T-cell (primary cell): ENCODE results near the gene CFAP410. TPM values are rescaled to one million over a fixed set of nuclear protein-coding genes. Genes with fewer than 3 reads are reported as not detected.

Experiments
- ATAC-seq, 4 experiments: fragments of 200-7000 bp in 3 of 4; fragments of 150-1000 bp in 1 of 4; cut with Tn5 transposase; replicated peaks in 1 of 4; 1 replicate in 3 of 4; 2 replicates in 1 of 4; pipeline ENCODE4 v1.10.0; 2021; ENCODE audit warnings: moderate library complexity in 3 of 4, mild to moderate bottlenecking in 2 of 4, moderate number of reproducible peaks in 1 of 4
- CTCF ChIA-PET, 2 donors: fragments of 300-600 bp; sonication (Branson Sonifier 250); formaldehyde crosslinking; loops; one replicate each; lab custom pipeline; 2022; ENCODE audit warnings: antibody characterized with exemption in 2 of 2; lab: Charles Lee
- POLR2A ChIA-PET, 2 donors: fragments of 300-600 bp; sonication (Branson Sonifier 250); formaldehyde crosslinking; loops; one replicate each; lab custom pipeline; 2022; ENCODE audit warnings: antibody characterized with exemption in 2 of 2; lab: Charles Lee
- DNase-seq, 35 experiments: peaks; one replicate each; pipeline versions ENCODE4 v3.0.0 to v3.0.0-alpha.2; 2013 to 2023
- H3K27ac ChIP-seq: one replicate; pipeline ENCODE4 v1.5.1; 2013; ENCODE audit warnings: low read length
- H3K27me3 ChIP-seq, 2 experiments: replicated peaks in 1 of 2; 1 replicate in 1 of 2; 2 replicates in 1 of 2; pipeline versions ENCODE4 v1.6.1 to v1.7.0; 2013; ENCODE audit warnings: low read length in 1 of 2, mixed read lengths in 1 of 2; ENCODE audit not compliant: control insufficient read depth in 2 of 2, insufficient read depth in 2 of 2; ENCODE audit errors: extremely low read depth in 1 of 2
- H3K36me3 ChIP-seq, 2 donors: 1 replicate in 1 of 2; 2 replicates in 1 of 2; pipeline versions ENCODE4 v1.6.1 to v1.7.0; 2013; ENCODE audit warnings: low read length in 1 of 2; ENCODE audit not compliant: control insufficient read depth in 2 of 2, insufficient read depth in 1 of 2; ENCODE audit errors: extremely low read depth in 1 of 2
- H3K4me1 ChIP-seq, 2 experiments: 1 replicate in 1 of 2; 2 replicates in 1 of 2; pipeline versions ENCODE4 v1.6.1 to v1.7.0; 2013; ENCODE audit warnings: low read length in 2 of 2, mixed read lengths in 1 of 2; ENCODE audit not compliant: insufficient read depth in 2 of 2, control insufficient read depth in 1 of 2; ENCODE audit errors: extremely low read depth in 1 of 2
- H3K4me3 ChIP-seq, 2 donors: 1 replicate in 1 of 2; 2 replicates in 1 of 2; pipeline versions ENCODE4 v1.5.1 to v1.7.0; 2013; ENCODE audit warnings: mild to moderate bottlenecking in 2 of 2, low read length in 1 of 2, moderate library complexity in 1 of 2; ENCODE audit not compliant: control insufficient read depth in 1 of 2; ENCODE audit errors: extremely low read depth in 1 of 2
- H3K9me3 ChIP-seq: 2 replicates; pipeline ENCODE4 v1.7.0; 2013
- H3K27ac Mint-ChIP-seq, 2 donors: one replicate each; pipeline ENCODE4 v1.8.0; 2020 to 2021; ENCODE audit warnings: mild to moderate bottlenecking in 2 of 2, mixed read lengths in 2 of 2
- H3K27me3 Mint-ChIP-seq, 2 donors: one replicate each; pipeline ENCODE4 v1.8.0; 2021 to 2022; ENCODE audit warnings: mixed read lengths in 2 of 2
- H3K36me3 Mint-ChIP-seq: one replicate; pipeline ENCODE4 v1.8.0; 2021; ENCODE audit warnings: mixed read lengths
- H3K4me1 Mint-ChIP-seq, 3 donors: one replicate each; pipeline ENCODE4 v1.8.0; 2020 to 2022; ENCODE audit warnings: mixed read lengths in 3 of 3, mild to moderate bottlenecking in 1 of 3
- H3K4me3 Mint-ChIP-seq, 3 donors: one replicate each; pipeline ENCODE4 v1.8.0; 2020 to 2022; ENCODE audit warnings: mild to moderate bottlenecking in 3 of 3, mixed read lengths in 3 of 3, moderate library complexity in 3 of 3
- H3K9me3 Mint-ChIP-seq, 3 donors: one replicate each; pipeline ENCODE4 v1.8.0; 2020 to 2022; ENCODE audit warnings: mixed read lengths in 3 of 3
- WGBS: methylation state at CpG from one replicate; pipeline ENCODE4 v1.1.5; 2013; ENCODE audit warnings: missing lambda C conversion rate; ENCODE audit not compliant: insufficient coverage; 5-methylcytosine and 5-hydroxymethylcytosine counted together
- total RNA-seq, 35 experiments: library from RNA in 6 of 35; stranded (reverse) in 6 of 35; fragments of 120-200 nt in 1 of 35; gene quantifications; one replicate each; pipeline versions ENCODE4 v1.2.1 to v1.2.4 and lab custom pipeline; 2013 to 2026

CFAP410 gene
- total RNA-seq, 5 donors from 2014 or later (not counting 1 experiment from before 2014, with no cell fraction given): 58.8 to 72.1 (median 60.8) TPM

DNA sequence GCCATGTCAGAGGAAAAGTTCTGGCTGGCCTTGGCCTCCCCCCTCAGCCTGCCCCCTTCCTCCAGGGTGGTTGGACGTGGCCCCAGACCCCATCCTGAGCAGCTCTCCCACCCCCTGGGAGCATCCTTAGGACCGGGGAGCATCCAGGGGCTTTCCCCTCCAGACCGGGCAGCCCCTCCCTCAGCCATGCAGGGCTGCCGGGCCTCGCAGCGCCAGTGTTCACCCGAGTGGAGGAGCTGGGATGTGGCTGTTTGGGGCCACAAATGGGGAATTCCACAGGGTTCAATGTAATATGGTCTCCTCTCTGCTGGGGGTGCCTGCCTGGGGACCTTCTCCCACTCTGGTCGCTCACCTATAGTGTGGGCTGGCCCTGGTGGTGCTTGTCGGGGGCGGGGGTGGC lies 43.5 kb downstream of the CFAP410 start:
- Histone ChIP-seq H3K27me3 (peaks cover 0 to 7% of the 10 kb centered on the region in 2 experiments), H3K36me3 (no peaks in the 10 kb centered on the region), H3K4me3 (no peak overlapping the region), H3K27ac (no peak overlapping the region), H3K4me1 (peaks cover 5 to 73% of the 10 kb centered on the region in 2 experiments), H3K9me3 (no peaks in the 10 kb centered on the region)
- WGBS: 63% methylated on average over 6 of the region's 10 CpGs
- CTCF ChIA-PET: no interaction called here
- ATAC-seq: no peak
- peaks cover 26 to 41% (median 29%) of the 10 kb centered on the region in 3 donors for H3K4me1 Mint-ChIP-seq
- H3K4me3 Mint-ChIP-seq: peak overlapping the region in 1 of 3 donors; percentile 45
- POLR2A ChIA-PET: no interaction called here
- H3K9me3 Mint-ChIP-seq: no peaks in the 10 kb centered on the region
- H3K27ac Mint-ChIP-seq: peak overlapping the region in 1 of 2 donors; percentile 23
- no peaks in the 10 kb centered on the region for H3K36me3 Mint-ChIP-seq
- no peak for DNase-seq
- H3K27me3 Mint-ChIP-seq: no peaks in the 10 kb centered on the region

DNA sequence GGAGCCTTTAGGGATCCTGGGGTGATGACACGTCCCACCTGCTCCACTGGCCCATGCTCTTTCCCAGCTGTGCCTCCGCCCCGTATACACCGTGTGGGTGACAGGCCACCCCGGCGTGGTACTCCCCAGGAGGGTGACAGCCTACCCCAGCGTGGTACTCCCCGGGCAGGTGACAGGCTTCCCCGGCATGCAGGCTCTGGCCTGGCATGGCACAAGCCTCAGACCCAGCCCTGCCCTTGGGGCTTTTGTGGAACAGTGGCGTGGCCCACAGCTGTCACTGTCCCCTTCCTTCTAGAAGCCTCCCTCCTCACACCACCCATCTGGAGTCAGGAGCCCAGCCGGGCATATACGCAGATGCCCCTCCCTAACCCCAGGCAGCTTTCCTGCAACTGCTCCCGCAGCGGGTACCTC lies 44.0 kb downstream of the CFAP410 start:
- Mint-ChIP-seq H3K4me1 (peaks cover 31 to 42% (median 31%) of the 10 kb centered on the region in 3 donors), H3K27me3 (peaks cover 0 to 1% of the 10 kb centered on the region in 2 donors), H3K4me3 (peak overlapping the region in 1 of 3 donors; percentile 45), H3K27ac (peak overlapping the region; percentile 23 to 77), H3K9me3 (no peaks in the 10 kb centered on the region), H3K36me3 (no peaks in the 10 kb centered on the region)
- Histone ChIP-seq H3K36me3 (no peaks in the 10 kb centered on the region), H3K27me3 (peaks cover 0 to 7% of the 10 kb centered on the region in 2 experiments), H3K4me1 (peaks cover 5 to 72% of the 10 kb centered on the region in 2 experiments), H3K27ac (no peak overlapping the region), H3K4me3 (no peak overlapping the region), H3K9me3 (no peaks in the 10 kb centered on the region)
- ChIA-PET CTCF (interaction anchor here in 1 of 2 donors (0.9 kb wide), 1 partner anchor 77 kb away, joined by 4 read pairs; no protein-coding TSS in a partner anchor), POLR2A (no interaction called here)
- DNase-seq: no peak
- no peak for ATAC-seq
- 79% methylated on average over 14 of the region's 14 CpGs for WGBS

DNA sequence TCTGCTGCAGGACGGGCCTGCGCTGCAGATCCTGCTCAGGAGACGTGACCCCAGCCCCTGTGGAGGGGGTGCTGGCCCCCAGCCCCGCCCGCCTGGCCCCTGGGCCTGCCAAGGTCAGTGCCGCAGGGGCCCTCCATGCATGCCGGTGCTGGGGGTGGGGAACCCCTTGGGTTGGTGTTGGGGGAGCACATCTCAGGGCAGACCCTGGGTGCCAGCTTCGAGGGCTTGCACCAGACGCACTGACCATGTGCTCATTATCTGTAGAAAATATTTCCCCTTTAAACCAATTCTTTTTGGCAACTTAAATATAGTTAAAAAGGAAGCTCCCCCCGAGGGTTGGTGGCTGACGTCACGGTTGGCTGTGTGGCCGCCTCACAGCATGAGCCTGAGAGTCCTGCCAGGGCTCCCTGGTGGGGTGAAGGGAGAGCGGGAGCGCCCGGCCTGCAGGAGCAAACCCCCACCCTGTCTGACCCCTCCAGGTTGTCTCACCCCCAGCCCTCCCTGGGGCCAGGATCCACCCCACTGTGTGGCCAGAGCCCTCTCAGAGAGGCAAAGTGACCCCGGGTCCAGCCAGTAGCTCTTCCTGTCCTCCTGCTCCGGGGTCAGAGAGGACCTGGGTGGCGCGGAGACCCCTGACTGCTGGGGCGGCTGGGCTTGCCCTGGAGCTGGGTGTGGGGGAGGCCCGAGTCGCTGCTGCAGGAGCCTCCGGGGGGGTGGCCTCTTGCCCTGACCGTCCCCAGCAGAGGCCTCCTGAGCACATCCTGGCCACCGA lies 44.6 kb downstream of the CFAP410 start:
- Histone ChIP-seq H3K4me1 (peaks cover 5 to 71% of the 10 kb centered on the region in 2 experiments), H3K36me3 (no peaks in the 10 kb centered on the region), H3K27ac (peak overlapping the region; percentile 12), H3K27me3 (peaks cover 0 to 7% of the 10 kb centered on the region in 2 experiments), H3K4me3 (no peak overlapping the region), H3K9me3 (no peaks in the 10 kb centered on the region)
- Mint-ChIP-seq H3K4me3 (peak overlapping the region in 1 of 3 donors; percentile 45), H3K27ac (no peak overlapping the region), H3K4me1 (peaks cover 31 to 42% (median 32%) of the 10 kb centered on the region in 3 donors), H3K27me3 (peaks cover 0 to 3% of the 10 kb centered on the region in 2 donors), H3K9me3 (no peaks in the 10 kb centered on the region), H3K36me3 (no peaks in the 10 kb centered on the region)
- peak in 4 of 35 experiments; percentile 21 to 40 (median 28) for DNase-seq
- WGBS: 91% methylated on average over 5 of the region's 26 CpGs
- CTCF ChIA-PET: interaction anchor here in 1 of 2 donors (0.9 kb wide), 1 partner anchor 77 kb away, joined by 4 read pairs; no protein-coding TSS in a partner anchor
- ATAC-seq: no peak
- POLR2A ChIA-PET: no interaction called here

DNA sequence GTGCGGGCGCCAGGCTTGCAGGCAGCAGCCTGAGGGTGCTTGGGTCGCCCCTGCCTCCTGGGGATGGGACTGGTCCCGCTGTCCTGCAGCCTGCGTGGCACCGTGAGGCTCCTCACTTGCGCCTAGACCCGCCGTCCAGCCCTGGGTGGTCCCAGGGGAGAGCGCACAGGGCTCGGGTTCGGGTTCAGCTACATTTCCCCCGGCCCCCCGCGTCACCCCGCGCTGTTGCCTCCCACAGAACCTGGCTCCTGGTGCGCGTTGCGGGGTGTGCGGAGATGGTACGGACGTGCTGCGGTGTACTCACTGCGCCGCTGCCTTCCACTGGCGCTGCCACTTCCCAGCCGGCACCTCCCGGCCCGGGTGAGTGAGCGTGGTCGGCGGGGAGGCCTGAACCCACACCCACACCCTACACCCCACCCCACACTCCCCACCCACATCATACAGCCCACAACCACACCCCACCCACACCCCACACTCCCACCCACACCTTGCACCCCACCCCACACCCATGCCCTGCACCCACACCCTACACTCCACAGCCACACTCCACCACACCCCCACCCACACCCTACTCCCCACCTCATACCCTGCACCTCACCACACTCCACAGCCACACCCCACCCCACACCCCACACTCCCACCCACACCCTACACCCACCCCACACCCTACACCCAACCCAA lies 45.5 kb downstream of the CFAP410 start:
- CTCF ChIA-PET: no interaction called here
- peaks cover 0 to 3% of the 10 kb centered on the region in 2 donors for H3K27me3 Mint-ChIP-seq
- no peaks in the 10 kb centered on the region for H3K9me3 ChIP-seq
- H3K4me3 ChIP-seq: peak overlapping the region in 1 of 2 donors; percentile 15
- no peaks in the 10 kb centered on the region for H3K36me3 Mint-ChIP-seq
- H3K4me3 Mint-ChIP-seq: peak overlapping the region in 1 of 3 donors; percentile 49
- no peak overlapping the region for H3K27ac Mint-ChIP-seq
- no peaks in the 10 kb centered on the region for H3K9me3 Mint-ChIP-seq
- H3K4me1 ChIP-seq: peaks cover 5 to 63% of the 10 kb centered on the region in 2 experiments
- H3K36me3 ChIP-seq: no peaks in the 10 kb centered on the region
- peak in 28 of 35 experiments; percentile 17 to 56 (median 34) for DNase-seq
- WGBS: 47% methylated on average over 26 of the region's 33 CpGs
- POLR2A ChIA-PET: no interaction called here
- peaks cover 26 to 36% (median 29%) of the 10 kb centered on the region in 3 donors for H3K4me1 Mint-ChIP-seq
- H3K27me3 ChIP-seq: peaks cover 0 to 8% of the 10 kb centered on the region in 2 experiments
- no peak overlapping the region for H3K27ac ChIP-seq
- peak; percentile 41 to 60 (median 53) for ATAC-seq

DNA sequence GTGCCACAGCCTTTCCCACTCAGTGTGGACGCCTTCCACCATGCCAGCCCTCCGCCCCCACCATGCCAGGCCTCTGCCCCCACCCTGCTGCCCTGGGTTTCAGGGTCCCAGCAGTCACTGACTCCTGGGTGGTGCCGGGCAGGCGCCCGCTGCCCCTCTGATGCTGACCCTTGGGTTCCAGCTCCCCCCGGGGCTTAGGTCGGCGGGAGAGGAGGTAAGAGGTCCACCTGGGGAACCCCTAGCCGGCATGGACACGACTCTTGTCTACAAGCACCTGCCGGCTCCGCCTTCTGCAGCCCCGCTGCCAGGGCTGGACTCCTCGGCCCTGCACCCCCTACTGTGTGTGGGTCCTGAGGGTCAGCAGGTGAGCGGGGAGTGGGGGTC lies 46.4 kb downstream of the CFAP410 start:
- CTCF ChIA-PET: no interaction called here
- Histone ChIP-seq H3K4me1 (peaks cover 3 to 58% of the 10 kb centered on the region in 2 experiments), H3K27ac (no peak overlapping the region), H3K36me3 (no peaks in the 10 kb centered on the region), H3K27me3 (peaks cover 0 to 15% of the 10 kb centered on the region in 2 experiments), H3K4me3 (peak overlapping the region in 1 of 2 donors; percentile 9), H3K9me3 (no peaks in the 10 kb centered on the region)
- Mint-ChIP-seq H3K27me3 (peaks cover 0 to 8% of the 10 kb centered on the region in 2 donors), H3K27ac (no peak overlapping the region), H3K4me1 (peaks cover 17 to 28% (median 20%) of the 10 kb centered on the region in 3 donors), H3K9me3 (no peaks in the 10 kb centered on the region), H3K36me3 (no peaks in the 10 kb centered on the region), H3K4me3 (peak overlapping the region in 1 of 3 donors; percentile 49)
- no peak for DNase-seq
- POLR2A ChIA-PET: no interaction called here
- ATAC-seq: no peak
- whole genome bisulfite sequencing: 92% methylated on average over 8 of the region's 15 CpGs
